ENCODE data around the gene GBF1.

GBF1 gene

DNA sequence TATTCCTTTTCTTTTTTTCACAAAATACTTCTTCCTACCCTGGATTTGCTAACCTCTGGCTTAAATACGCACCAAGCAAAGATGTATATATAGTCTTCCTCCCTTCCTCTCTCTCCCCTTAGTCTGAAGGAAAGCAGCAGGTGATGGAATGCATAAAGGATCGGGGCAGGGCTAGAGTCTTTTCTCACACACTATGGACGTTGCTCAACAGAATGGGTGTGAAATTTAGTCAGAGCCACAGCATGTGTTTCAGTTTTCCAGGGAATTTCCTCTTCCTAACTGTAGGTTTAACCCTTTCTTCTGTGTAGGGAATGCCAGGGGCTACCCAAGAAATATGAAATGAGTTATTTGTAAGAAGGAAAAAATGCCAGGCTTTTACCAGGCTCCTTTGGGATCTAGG is 78.7 kb downstream of the GBF1 start:
- TF ChIP-seq, protein P1, sequence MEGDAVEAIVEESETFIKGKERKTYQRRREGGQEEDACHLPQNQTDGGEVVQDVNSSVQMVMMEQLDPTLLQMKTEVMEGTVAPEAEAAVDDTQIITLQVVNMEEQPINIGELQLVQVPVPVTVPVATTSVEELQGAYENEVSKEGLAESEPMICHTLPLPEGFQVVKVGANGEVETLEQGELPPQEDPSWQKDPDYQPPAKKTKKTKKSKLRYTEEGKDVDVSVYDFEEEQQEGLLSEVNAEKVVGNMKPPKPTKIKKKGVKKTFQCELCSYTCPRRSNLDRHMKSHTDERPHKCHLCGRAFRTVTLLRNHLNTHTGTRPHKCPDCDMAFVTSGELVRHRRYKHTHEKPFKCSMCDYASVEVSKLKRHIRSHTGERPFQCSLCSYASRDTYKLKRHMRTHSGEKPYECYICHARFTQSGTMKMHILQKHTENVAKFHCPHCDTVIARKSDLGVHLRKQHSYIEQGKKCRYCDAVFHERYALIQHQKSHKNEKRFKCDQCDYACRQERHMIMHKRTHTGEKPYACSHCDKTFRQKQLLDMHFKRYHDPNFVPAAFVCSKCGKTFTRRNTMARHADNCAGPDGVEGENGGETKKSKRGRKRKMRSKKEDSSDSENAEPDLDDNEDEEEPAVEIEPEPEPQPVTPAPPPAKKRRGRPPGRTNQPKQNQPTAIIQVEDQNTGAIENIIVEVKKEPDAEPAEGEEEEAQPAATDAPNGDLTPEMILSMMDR (IDR thresholded peaks at IDR 0.05; ENCODE audit: borderline replicate concordance, insufficient read depth, low read depth, low read length): no peak
- no peak overlapping the region for H3K4me3 ChIP-seq (ENCODE audit: low read depth, low read length)

DNA sequence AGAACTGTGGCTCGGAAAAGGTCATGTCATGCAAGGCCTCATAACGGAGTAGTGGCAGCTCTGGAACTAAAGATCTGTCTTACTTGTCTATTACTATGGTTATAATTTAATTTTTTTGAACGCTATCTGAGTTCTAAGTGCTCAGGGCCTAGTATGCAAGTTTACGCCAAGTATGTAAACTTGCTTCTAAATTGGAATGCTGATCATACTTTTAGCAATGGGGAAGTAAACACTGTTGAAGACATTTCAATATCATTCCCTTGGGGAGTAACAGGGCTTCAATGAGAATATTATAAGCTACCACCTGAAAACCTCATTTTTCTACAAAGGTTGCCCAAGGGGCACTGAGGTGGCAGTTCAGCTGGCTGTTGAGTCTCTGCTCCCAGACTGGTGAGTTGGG is 80.7 kb downstream of the GBF1 start:
- TF ChIP-seq, protein P1 (IDR thresholded peaks at IDR 0.05; ENCODE audit: borderline replicate concordance, insufficient read depth, low read depth, low read length): no peak
- no peak overlapping the region for H3K4me3 ChIP-seq (ENCODE audit: low read depth, low read length)

DNA sequence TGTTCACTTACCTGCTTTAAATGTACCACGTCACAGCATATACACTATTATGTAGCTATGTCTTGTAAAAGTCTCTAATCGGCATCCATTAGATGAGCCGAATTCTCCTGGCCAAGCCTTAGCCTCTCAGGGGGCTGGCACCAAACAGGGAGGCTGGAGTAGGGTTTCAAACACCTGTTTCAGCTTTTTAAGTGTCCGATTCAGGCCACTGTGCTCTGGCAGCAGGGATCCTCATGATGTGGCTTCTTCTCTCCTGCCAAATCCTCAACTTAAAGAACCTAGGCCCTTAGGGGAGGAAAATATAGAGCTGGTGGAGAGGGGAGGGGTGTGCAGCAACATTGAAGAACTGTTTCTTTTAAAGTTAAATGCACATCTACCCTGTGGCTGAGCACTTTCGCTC is 81.7 kb downstream of the GBF1 start:
- no peak overlapping the region for H3K4me3 ChIP-seq (ENCODE audit: low read depth, low read length)
- TF ChIP-seq, protein P1 (IDR thresholded peaks at IDR 0.05; ENCODE audit: borderline replicate concordance, insufficient read depth, low read depth, low read length): no peak

DNA sequence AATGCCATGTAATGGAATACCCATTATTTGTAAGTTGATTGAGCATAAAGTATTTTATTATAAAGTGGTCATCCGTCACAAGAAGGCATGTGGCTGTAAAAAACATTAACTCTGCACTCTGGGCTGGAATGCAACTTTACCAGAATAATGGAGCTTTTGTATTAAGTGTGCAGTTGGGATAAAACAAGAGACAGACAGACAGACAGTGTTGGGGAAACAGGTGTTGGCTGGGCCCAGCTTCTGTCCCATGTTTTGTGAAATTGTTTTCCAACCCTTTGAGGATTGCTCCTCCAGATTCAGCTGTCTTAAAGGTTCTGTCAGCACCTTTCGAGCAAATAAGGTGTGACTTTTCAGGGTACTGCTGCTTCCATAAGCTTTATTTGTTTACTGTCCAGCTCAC is 82.3 kb downstream of the GBF1 start:
- TF ChIP-seq, protein P1 (IDR thresholded peaks at IDR 0.05; ENCODE audit: borderline replicate concordance, insufficient read depth, low read depth, low read length): no peak
- no peak overlapping the region for H3K4me3 ChIP-seq (ENCODE audit: low read depth, low read length)

DNA sequence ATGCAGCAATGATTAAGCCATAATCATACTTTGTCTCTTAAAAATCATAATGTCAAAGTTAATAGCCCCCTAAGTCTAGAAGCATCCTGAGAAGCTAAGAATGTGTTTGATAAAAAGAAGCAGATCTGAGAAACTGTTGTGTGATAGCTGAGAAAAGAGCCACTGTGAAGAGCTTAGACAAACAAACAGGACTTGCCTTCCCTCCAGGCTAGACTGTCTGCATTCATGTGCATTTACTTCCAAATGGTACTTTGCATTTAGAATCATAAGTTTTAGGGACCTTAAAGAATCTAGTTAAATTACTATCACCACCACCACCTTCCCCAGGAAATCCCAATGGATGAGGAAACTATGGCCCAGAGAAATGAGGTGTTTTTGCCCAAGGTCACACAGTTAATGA is 87.4 kb downstream of the GBF1 start:
- TF ChIP-seq, protein P1 (IDR thresholded peaks at IDR 0.05; ENCODE audit: borderline replicate concordance, insufficient read depth, low read depth, low read length): no peak
- no peak overlapping the region for H3K4me3 ChIP-seq (ENCODE audit: low read depth, low read length)

DNA sequence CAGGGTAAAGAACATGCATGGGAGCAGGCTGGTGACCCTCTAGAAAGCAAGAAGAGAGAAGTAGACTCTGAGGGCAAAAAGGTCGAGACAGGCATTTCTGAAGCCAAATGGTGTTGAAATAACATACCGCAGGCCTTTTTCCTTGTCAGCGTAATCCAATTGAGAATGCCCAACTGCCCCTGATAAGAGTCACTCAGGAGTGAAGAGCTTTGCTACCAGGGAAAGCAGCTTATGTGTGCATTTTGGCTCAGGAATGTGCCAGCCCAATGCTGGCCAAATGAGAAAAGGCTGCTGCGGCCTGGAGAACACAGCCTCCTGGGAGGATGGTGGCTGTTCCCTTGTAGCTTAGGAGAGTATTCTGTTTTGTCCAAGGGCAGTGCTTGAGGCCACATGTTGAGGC is 88.8 kb downstream of the GBF1 start:
- TF ChIP-seq, protein P1 (IDR thresholded peaks at IDR 0.05; ENCODE audit: borderline replicate concordance, insufficient read depth, low read depth, low read length): no peak

DNA sequence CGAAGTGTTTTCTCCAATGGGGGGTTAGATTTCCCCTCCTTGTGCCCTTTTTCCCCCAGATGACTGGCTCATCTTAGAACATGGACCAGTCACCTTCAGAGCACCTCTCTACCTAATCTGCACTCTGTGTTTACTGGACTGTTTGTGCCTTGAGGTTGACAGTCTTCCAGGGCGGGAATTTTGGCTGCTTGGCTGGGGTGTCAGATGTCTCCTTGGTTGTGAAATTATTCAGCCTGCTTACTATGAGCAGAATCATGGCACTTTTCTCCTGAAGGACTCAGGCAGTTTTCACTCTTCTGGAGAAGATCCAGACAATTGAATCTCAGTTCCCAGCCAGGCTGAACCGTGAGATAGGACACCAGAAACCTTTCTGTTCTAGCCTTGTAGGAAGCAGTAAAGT is 89.9 kb downstream of the GBF1 start:
- TF ChIP-seq, protein P1 (IDR thresholded peaks at IDR 0.05; ENCODE audit: borderline replicate concordance, insufficient read depth, low read depth, low read length): no peak
- no peak overlapping the region for H3K4me3 ChIP-seq (ENCODE audit: low read depth, low read length)

More for the DNA sequence above, 88.8 kb downstream of the GBF1 start:
- no peak overlapping the region for H3K4me3 ChIP-seq (ENCODE audit: low read depth, low read length)

Measured in GM12875 (cell line).